ENCODE measurements around the gene SNX13. TPM values are rescaled to one million over a fixed set of nuclear protein-coding genes. Genes with fewer than 3 reads are reported as not detected.

The SNX13 gene
- total and polyA plus RNA-seq, 8 donors = 5.0 to 31.4 (median 25.0) TPM

DNA sequence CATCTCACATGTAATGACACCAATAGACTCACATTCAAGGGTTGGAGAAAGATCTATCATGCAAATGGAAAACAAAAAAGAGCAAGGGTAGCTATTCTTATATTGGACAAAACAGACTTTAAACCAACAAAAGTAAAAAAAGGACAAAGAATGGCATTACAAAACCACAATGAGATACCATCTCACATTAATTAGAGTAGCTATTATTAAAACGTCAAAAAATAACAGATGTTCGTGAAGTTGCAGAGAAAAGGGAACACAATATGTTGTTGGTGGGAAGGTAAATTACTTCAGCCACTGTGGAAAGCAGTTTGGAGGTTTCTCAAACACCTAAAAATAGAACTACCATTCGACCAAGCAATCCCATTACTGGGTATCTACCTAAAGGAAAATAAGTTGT lies 197.0 kb downstream of the SNX13 start:
- 52 to 61% methylated on average over 3 of the region's 3 CpGs for WGBS, 2 donors
- no peaks in the 10 kb centered on the region for H3K4me1 ChIP-seq
- FAIRE-seq = no peak
- H3K36me3 ChIP-seq = no peaks in the 10 kb centered on the region
- no peak for ATAC-seq
- H3K27ac ChIP-seq = no peak overlapping the region
- no peaks in the 10 kb centered on the region for H3K27me3 ChIP-seq
- TF ChIP-seq, protein P1, sequence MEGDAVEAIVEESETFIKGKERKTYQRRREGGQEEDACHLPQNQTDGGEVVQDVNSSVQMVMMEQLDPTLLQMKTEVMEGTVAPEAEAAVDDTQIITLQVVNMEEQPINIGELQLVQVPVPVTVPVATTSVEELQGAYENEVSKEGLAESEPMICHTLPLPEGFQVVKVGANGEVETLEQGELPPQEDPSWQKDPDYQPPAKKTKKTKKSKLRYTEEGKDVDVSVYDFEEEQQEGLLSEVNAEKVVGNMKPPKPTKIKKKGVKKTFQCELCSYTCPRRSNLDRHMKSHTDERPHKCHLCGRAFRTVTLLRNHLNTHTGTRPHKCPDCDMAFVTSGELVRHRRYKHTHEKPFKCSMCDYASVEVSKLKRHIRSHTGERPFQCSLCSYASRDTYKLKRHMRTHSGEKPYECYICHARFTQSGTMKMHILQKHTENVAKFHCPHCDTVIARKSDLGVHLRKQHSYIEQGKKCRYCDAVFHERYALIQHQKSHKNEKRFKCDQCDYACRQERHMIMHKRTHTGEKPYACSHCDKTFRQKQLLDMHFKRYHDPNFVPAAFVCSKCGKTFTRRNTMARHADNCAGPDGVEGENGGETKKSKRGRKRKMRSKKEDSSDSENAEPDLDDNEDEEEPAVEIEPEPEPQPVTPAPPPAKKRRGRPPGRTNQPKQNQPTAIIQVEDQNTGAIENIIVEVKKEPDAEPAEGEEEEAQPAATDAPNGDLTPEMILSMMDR (IDR thresholded peaks at IDR 0.05) = no peak
- no peak for DNase-seq
- intact Hi-C loops (cut with DNase I) = no loop called here
- H3K4me3 ChIP-seq = no peak overlapping the region
- no peaks in the 10 kb centered on the region for H3K9me3 ChIP-seq

DNA sequence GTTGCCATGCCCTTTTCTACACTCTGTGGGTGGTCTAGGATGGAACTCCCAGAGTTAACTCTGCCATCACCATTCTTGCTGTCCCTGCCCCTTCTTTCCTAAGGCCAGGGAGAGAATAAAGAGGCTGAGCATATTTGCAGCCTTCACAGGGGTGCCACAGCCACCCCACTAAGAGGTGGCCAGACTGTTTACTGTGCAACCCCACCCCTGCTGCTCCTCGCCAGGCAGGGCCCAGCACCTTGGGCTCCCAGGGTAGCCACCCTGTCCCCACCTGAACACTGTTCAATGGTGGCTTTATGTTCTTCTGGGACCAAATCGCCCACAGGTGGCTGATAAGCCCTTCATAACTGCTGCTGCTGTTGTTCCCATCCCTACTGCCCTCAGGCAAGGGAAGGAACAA lies 198.9 kb downstream of the SNX13 start:
- ATAC-seq = no peak

More for the DNA sequence above, 198.9 kb downstream of the SNX13 start:
- Histone ChIP-seq H3K36me3 (no peaks in the 10 kb centered on the region), H3K27ac (no peak overlapping the region), H3K9me3 (no peaks in the 10 kb centered on the region), H3K4me3 (no peak overlapping the region), H3K4me1 (no peaks in the 10 kb centered on the region), H3K27me3 (no peaks in the 10 kb centered on the region)
- intact Hi-C loops (cut with DNase I) = no loop called here
- DNase-seq (no peak), FAIRE-seq (no peak)
- 58 to 65% methylated on average over 2 of the region's 2 CpGs for WGBS, 2 donors
- TF ChIP-seq, protein P1 (IDR thresholded peaks at IDR 0.05) = no peak

Other genes starting within 250 kb of the SNX13 start
- gene PRPS1L1, start 87.4 kb upstream of the SNX13 start, total RNA-seq = not detected
- not detected for gene PRPS1L1, start 87.4 kb upstream of the SNX13 start, polyA plus RNA-seq

Measured in pancreas (tissue), 10 donors.